ENCODE data around the gene PARS2.

The PARS2 gene

DNA sequence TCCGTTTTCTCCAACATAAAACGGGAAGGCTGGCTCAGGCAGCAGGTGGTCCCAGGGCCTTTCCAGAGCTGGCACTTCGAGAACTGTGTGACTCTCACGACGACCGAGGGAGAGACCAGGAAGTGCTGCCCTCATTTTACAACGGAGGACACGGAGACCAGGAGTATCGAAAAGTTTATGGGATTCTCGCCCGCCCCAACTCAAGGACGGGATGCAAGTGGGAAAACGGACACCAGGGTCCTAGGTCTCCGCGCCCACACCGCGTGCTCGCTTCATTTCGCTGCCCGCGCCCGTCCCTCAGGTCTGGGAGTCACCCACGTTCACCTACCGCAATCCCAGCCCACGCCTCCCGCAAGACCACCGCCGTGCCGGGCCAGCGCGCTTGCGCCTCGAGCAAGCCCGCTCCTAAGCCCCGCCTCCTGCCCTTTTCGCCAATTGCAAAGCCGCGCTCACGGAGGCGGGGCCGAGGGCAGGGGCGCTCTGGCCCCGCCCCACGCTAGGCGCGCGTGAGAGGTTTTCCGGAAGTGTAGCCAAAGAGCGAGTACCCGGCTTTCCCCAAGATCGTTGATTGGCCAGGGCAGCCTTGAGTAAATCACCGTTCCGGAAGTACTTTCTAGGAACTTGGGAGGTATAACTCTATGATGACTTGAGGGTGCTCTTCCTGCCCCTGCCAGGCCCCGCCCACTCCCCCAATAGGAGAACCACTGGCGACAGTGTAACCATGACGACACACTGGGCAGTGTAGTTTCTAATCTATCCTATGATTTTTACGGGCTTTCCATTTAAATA, at the start of gene PARS2:
Gene PARS2 (minus strand): TSS at position 391 of the 789 bp plus-strand sequence. CDS start 5,362 bp downstream, outside the sequence.
- DNase-seq (ENCODE audit: low spot score): peak; percentile 93

DNA sequence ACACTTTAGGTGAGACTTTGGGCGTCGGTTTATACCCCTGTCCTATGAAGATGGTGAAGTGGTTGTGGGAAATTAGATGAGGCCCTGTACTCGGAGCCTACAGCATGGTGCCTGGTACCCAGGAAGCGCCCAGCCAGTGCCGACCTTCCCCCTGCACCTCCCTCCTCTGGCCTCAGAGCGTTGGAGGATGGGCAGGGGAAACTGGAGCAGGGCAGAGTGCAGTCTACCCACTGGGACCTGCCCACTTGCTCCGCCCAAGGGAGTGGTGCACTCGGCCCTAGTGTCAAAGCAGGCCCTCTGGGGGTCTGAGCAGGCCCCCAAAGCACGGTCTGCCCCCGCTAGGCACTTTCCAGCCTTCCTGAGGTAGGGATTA, 49.8 kb upstream of the PARS2 start:
- DNase-seq (ENCODE audit: low spot score): no peak

DNA sequence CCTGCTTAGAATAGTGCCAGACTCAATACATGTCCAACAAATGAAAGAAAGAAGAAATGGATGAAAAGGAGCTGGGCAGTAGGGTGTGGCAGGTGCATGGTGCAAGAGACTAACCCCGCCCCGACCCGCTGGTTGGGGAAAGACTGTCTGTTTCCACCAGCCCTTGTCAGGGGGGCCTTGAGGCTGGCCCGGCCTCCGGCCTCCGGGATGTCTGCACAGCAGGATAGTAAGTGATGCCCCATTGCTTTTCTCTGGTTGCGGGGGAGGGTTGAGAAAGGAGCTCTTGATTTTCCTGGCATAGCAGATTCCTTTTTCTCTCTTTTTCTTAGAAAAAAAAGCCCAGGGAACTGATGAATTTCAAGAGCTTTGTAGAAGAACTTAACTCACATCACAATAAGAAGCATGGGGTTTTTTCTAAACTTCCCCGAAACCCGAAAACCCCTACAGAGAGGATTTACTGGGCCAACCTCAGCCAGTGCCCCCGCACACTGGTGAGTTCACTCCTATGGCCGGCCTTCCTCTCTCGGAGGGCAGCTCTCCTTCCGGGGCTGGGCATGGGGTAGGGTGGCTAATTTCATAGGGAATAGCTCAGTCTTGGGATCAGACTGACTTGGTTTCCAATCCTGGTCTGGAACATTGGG, 49.3 kb upstream of the PARS2 start:
- DNase-seq (ENCODE audit: low spot score): no peak

DNA sequence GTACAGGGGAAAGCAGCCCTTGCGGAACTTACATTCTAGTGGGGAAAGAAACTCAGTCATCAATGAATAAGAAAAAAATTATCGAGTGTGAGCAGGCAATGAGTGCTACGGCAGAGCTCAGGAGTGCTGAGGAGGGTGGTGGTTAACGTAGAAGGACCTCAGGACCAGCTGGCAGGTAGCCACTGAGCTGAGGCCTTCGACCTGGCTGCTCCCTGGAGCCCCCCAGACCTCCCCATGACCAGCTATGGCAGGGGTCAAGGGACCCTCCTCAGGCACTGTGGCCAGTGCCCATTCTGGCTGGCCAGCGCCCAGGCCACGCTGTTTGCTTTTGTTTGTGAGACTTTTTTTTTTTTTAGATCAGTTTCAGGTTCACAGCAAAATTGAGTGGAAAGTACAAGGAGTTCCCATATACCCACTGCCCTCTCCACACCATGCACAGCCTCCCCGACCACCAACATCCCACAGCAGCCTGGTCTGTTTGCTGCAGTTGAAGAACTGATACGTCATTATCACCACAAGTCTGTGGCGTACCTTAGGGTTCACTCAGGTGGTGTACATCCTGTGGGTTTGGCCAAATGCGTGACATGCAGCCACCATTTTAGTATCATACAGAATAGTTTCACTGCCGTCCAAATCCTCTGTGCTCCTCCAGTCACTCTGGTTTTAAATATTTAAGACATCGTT, 48.6 kb upstream of the PARS2 start:
- DNase-seq (ENCODE audit: low spot score): no peak

DNA sequence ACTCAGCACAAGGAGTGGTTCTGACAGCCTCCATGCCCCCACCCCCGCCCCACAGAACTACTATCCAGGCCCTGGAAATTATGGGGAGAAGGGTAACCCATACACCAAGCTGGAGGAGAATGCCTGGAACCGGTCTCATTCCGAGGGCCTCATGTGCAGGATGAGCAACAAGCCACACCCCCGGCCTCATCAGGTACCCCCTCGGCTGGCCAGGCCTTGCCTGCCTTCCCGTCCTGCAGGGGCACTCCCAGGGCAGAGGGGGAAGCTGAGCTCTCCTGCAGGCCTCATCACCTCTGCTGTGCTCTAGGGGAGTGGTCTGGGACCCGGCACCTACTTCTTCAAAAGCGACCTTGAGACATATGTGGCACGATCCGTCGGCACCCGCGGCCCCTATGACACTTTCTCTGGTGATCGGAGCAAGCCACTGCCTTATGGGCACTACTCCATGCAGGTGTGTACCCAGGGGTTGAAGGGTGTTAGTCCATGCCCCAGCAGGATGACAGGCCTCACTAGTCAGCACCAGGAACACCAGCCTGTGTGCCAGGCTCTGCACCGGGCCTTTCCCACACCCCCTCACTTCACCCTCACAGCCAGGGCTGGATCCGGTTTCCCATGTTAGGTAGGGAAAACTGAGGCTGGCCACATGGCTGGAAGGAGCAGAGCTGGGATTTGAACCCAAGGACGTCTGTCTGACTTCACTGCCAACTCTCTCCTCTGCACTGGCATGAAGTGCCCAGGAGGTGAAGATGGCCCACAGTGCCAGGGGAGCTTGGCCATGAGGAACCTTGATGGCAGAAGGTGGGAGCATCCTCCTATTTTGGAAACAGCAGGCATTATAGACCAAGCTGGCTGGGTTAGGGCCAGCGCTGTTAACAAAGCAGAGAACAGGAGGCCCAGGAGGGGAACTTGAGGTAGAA, 47.7 kb upstream of the PARS2 start:
- no peak for DNase-seq (ENCODE audit: low spot score)

DNA sequence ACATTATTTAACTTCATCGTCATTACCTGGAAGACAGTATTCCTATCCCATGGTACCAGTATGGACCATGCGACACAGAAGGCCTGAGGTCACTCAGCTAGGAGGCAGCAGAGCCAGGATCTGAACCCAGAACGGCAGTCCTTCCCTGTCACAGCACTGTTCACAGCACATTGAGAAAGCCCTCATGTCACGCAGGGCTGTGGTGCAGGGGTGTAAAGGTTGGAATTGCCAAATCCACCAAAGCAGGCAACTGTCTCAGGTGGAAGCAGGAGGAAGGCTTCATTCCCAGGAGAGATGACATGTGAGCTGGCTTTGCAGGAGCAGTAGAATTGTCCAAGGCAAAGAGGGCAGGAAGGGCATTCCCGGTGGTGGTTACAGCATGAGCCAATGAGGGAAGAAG, 46.7 kb upstream of the PARS2 start:
- DNase-seq (ENCODE audit: low spot score): no peak

DNA sequence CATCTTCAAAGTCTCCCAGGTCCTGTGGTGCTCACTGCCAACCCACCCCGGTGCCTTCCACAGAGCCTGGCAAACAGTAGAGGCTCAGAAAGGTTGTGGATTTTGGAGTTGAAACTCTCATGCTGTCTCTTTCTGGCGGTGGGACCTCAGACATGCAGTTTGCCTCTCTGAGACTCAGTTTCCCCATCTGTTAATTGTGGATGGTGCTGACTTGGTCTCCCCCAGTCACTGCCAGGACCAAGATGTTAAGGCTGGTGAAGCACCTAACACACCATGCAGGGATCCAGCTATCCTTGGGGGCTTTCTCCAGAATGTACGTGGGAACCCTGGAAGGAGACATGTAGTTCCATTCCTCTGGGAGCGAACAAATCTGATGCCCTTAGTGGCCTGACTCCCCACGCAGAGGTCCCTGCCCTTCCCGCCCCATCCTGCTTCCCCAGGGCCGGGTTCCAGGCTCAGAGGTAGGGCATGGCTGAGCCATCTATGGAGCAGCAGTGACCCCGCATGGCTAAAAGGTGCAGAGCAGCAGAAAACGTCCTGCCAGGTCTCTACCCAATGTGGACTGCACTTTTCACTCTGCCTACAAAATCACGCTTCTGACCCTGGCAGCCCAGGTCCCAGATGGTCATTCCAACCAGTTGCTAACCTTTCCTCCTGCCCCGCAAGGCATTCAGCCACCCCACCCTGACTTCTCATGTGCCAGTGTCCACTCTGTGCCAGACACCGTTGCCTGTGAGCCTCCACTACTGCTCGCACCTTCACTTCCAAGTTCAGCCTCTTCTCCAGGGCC, 46.0 kb upstream of the PARS2 start:
- DNase-seq (ENCODE audit: low spot score): peak; percentile 89

DNA sequence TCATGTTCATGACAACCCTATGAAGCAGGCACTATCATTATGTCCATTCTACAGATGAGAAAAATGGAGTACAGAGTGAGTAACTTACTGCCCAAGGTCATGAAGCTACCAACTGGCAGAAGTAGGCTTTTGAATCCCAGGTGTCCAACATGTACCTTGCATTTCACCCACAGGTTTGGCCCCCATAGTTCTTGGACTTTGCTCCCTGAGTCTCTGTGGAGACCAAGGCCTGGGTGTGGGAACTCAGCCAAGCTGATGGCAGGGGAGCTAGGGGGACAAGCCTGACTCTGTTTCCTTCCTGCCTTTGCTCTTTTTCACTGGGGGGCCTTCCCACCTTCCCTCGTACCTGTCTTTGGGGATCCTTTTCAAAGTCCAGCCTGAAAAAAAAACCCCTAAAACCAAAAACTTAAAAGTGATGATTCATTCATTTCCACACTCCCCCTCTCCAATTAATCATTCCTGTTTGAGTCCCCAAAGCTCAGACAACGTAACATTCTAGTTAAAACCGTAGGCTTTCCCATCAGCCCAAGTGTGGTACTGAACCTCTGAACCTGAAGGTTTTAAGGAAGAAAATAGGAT, 45.3 kb upstream of the PARS2 start:
- DNase-seq (ENCODE audit: low spot score): no peak

DNA sequence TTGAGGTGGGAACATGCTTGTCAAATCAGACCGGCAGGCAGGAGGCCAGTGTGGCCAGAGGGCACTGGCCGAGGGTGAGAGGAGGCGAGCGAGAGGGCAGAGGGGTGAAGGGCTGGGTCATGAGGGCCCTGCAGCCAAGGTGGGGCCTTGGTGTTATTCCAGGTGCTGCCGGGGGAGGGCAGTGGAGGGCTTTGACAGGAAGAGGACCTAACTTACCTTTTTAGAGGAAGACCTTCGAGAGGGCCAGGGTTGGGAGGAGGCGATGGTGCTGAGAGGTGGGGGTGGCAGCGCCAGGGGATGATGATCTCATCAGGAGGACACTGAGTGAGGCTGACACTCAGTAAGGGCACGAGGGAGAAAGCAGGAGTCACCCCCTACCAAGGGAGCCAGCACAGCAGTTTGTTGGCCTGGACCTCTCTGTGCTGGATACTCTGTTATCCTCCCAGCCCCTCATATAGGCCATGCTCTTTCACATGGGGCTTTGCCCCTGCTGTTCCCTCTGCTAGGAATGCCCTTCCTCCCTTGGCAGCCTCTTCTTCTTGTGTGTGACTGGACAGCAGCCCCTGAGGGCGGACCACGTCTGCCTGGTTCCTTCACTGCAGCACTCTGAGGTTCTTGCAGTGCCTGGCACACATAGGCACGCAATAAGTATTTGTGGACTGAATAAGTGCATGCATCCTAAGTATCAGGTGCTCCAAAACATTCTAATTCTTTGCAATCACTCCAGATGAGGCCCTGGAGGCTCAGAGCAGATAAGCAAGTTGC, 44.3 kb upstream of the PARS2 start:
- DNase-seq (ENCODE audit: low spot score): no peak

DNA sequence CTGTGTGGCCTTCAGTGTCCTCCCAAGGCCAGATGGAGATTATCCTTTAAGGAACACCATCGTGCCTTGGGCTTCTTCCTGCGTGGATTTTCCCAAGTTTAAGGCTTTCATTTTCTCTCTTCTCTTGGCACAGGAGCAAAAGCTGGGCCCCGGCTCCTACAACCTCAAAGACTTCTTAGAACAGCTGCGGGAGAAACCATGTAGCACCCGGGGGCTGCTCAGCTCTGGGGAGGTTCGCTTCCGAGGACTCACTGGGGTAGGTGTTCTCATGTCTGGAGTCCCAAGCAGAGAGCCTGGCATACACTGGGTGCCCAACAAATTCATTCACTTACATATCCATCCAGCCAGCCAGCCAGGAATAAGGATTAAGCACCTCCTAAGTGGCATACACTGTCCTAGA, 43.4 kb upstream of the PARS2 start:
- DNase-seq (ENCODE audit: low spot score): no peak

DNA sequence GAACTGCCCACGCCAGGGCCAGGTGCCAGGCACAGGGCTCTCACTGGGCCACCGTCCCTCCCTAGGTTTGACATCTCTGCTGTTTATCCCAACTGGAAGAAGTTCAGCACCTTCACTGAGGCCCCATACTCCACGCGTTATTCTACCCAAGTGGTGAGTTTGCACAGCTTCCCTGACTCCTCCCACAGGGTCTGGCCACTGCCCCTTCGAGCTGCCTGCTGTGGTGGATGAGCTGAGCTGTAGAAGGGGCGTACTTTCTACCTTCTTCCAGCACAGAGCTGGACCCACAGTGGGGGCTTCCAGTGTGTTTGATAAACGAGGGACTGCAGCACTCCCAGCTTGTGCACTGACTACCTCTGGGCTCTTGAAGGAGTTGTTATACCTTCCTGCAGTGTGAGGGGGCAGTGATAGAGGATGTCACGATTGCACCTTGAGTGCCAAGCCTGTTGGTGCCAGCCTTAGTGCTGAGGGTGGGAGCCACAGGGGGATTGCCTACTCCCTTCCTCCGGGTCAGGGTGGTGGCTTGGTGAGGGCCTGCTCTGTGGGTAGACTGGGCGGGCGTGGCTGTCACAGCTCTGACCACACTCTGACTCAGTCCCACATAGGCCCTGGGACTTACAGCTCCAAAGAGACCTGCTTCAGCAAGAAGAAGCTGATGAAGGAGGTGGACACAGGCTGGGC, 42.7 kb upstream of the PARS2 start:
- no peak for DNase-seq (ENCODE audit: low spot score)

DNA sequence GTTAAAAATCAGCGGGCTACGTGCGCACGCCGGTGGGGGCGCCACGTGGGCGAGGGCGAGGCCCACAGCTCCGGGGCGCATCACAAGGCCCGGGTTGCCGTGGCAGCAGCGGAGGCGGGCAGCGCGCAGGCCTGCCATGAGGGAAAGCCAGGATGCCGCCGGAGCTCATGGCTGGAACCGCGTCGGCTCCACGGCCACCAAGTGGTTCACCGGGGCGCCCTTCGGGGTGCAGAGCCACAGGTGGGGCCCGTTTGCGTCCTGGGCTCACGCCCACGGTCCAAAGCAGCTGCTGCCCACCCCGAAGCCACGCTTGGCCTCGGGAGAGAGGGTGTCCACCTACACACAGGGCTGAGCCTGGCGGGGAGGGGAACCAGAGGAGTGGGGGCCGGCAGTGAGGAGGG, 41.7 kb upstream of the PARS2 start:
- DNase-seq (ENCODE audit: low spot score): no peak

DNA sequence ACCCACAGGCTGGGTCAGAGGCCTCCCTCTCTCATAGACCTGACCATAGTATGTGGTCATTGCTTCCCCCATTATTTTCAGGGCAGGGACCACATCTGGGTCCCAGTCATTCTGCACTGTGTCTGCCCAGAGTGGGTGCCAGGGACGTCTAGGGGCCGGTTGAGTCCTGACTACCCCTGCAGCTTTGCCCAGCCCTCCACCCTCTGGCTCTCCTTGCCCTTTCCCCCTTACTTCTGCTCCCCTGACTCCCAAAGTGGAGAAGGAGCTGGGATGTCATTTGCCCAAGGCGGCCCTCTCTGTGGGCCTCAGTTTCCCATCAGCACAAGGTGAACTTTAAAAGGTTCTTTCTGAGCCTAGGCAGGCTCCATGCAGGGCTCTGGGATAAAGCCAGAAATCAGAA, 41.1 kb upstream of the PARS2 start:
- DNase-seq (ENCODE audit: low spot score): no peak

DNA sequence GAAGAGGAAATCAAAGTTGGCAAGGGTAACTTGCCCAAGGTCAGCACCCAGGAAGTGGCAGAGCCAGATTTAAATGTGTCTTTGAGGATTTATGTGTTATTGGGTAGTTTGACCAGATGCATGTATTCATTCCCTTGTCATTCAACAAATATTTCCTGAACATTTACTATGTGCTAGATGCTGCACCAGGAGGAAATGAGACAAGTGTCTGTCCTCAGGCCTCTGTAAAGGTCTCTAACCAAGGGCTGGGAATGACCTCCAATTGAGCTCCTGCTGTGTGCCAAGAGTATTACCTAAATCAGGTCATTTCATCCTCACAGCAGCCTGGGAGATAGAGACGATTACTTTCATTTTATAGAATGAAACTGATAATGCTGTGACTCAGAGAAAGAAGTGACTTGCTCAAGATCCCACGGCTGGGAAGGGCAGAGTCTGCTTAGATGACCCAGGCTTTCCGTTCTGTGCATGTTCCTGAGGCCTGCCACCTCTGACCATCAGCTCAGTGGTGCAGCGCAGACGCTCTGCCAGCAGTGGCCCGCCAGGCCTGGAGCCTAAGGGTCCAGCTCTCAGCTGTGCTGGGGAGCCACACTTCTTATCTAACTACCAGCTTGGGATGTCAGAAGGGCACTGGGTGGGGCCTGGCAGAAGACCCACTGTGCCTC, 40.3 kb upstream of the PARS2 start:
- DNase-seq (ENCODE audit: low spot score): no peak

DNA sequence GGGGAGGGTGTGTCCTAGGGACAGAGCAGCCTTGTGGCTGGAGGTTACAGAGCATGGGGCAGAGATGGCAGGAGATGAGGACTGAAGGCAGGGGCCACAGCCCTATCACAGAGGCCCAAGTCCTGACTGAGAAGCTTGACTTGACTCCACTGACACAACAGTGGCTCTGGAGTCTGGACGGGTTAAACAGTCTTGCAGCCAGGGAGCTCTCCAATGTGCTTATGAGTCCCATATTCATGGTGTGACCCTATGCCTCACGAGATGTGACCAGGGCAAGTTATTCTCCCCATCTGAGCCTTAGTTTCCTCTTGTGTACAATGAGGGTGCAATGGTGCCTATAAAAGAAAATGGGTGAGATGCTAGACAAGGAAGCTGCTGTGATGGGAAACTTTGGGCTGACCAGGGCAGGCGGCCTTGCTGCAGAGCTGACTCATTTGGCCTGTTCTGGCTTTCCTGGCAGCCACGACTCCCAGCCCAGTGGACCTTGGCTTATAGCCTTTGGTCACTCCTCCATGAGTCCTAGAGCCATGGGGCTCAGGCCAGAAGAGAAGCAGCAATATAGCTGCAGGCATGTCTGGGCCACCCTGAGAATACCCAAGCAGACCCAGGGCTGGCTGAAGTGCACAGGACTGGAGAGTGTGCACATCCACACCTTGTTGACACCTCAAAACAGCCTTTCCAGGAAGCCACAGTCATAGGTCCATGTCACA, 39.6 kb upstream of the PARS2 start:
- DNase-seq (ENCODE audit: low spot score): no peak

DNA sequence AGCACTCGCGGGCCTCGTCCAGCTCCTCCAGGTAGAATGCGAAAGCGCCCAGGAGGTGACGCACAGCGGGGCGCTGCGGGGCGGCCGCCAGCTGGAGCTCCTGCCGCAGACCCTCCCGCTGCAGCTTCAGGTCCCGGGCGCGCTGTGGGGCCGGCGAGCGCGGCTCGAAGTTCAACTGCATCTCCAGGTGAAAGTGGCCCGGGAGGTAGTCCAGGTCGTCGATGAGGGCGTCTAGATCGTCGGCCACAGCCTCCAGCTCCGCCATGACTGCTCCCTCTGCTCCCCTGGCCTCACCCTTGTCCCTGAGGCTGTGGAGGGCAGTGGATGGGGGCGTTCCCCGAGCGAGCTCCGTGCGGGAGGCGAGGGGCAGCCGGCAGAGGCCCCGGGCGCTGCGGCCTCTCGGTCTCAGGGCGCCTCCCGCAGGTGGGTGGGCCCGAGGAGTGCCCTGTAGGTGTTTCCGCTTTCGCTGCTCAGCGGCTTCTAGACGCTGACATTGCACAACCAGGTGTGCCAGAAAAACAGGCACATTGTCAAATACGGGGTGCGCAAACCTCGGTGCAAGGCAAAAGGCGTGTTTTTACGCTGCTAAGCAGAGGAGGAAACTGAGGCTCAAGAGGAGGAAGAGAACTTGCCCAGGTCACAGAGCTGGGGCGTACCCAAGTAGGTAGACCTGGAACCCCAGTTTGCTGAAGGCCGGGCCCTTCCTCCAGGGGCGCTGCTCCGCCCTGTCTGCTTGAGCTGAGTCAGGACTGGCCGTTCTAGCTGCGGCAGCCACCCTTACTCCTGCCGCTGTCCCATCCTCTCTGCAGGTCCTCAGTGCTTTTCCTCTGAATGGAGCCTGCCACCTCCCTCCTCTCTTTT, 36.8 kb upstream of the PARS2 start, which contains the start of gene TTC22:
Gene TTC22 (minus strand): TSS at position 425 of the 861 bp plus-strand sequence. CDS start 160 bp downstream, at position 265.
- peak; percentile 89 for DNase-seq (ENCODE audit: low spot score)
